Vagina (tissue), 2 donors: ENCODE measurements around the gene DSC2.

ENCODE experiments used
- POLR2A ChIP-seq, 2 donors: fragments of 450-650 bp; IDR thresholded peaks; one replicate each; pipeline ENCODE4 v1.6.1; 2017; ENCODE audit warnings: antibody characterized with exemption in 2 of 2, mild to moderate bottlenecking in 2 of 2, moderate library complexity in 2 of 2
- POLR2AphosphoS5 ChIP-seq, 2 donors: sonication (generic); formaldehyde crosslinking; IDR thresholded peaks; one replicate each; pipeline ENCODE4 v1.9.0; 2017; ENCODE audit warnings: antibody characterized with exemption in 2 of 2, mild to moderate bottlenecking in 2 of 2, low read depth in 1 of 2; ENCODE audit not compliant: insufficient read depth in 1 of 2

- TF ChIP-seq POLR2AphosphoS5 (IDR thresholded peaks at IDR 0.05; ENCODE audit: insufficient read depth in 1 of 2, low read depth in 1 of 2): peak in 1 of 2 donors; percentile 13
- no peak for TF ChIP-seq POLR2A (IDR thresholded peaks at IDR 0.05)
Observed at GRCh38 chr18:31041271-31042083, 60.7 kb downstream of the DSC2 start.
